Mucosa of descending colon (tissue), 3 donors: Measurements from ENCODE around the gene PRDX4. TPM values are rescaled to one million over a fixed set of nuclear protein-coding genes. Genes with fewer than 3 reads are reported as not detected.
"Not testable (repeated sequence)": the region's sequence is repeated elsewhere in the genome, so short reads cannot be mapped to it uniquely, and the experiment has no call there.

Source experiments
- ATAC-seq: fragments of 200-7000 bp; cut with Tn5 transposase; one replicate; pipeline ENCODE4 v1.9.1; 2020; ENCODE audit warnings: mild to moderate bottlenecking, moderate library complexity
- DNase-seq, 3 donors: peaks; one replicate each; pipeline ENCODE4 v3.0.0-alpha.2; 2020
- H3K36me3 ChIP-seq: fragments of 200-600 bp; one replicate; pipeline ENCODE4 v1.8.0; 2021; ENCODE audit warnings: low read depth, mild to moderate bottlenecking
- H3K4me1 ChIP-seq: fragments of 200-600 bp; one replicate; pipeline ENCODE4 v1.8.0; 2021; ENCODE audit warnings: low read depth, mild to moderate bottlenecking
- H3K4me3 ChIP-seq: fragments of 200-600 bp; one replicate; pipeline ENCODE4 v1.8.0; 2021; ENCODE audit warnings: mild to moderate bottlenecking
- H3K9me3 ChIP-seq: fragments of 200-600 bp; one replicate; pipeline ENCODE4 v1.8.0; 2021; ENCODE audit warnings: mild to moderate bottlenecking
- intact Hi-C, 2 donors: fragments of 100-400 bp; cut with DNase I in 1 of 2; cut with micrococcal nuclease in 1 of 2; formaldehyde crosslinking; loops; one replicate each; pipeline versions ENCODE4 v1.11.0 to v1.11.1; 2022; cut with DNase I, micrococcal nuclease
- total RNA-seq, 3 donors: library from RNA; stranded (reverse); fragmentation: NEBNext Ultra II Directional in 2 of 3; extraction: Animal tissue kit (Norgen Biotek cat#: 25700) in 2 of 3; gene quantifications; one replicate each; pipeline versions ENCODE4 v1.2.1 to v1.2.4, GENCODE V29; 2021 to 2023
- TF ChIP-seq, protein P1 (sequence below): fragments of 200-600 bp; IDR thresholded peaks from one replicate; pipeline ENCODE4 v1.8.0; 2022; ENCODE audit warnings: antibody characterized with exemption, mild to moderate bottlenecking
- donor health status: DM: no; HTN: no; CAD: no; lungs with moderate emphysema.
- donor health status: DM: no; HTN: no; CAD: no.
- donor health status: DM: no; HTN: yes; CAD: no.

The PRDX4 gene
- total RNA-seq, 3 donors from 2014 or later = 23.4 to 58.5 (median 33.2) TPM

DNA sequence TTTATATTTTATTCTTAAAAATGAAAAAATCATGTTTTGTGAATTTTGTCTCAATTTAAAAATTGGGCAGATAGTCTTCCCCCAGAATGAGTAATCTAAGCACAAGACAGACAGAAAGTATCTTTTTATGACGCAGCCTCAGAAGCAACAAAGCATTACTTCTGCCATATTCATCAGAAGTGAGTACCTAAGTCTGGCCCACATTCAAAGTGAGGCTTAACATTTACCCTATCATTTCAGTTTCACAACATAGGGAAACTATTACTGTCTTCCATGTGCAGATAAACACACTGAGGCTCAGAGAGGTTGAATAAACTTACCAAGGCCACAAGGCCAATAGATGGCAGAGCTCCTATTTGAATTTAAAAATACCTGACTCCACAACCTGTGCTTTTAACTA, 4.4 kb upstream of the PRDX4 start:
- no peak for ATAC-seq
- H3K9me3 ChIP-seq = no peaks in the 10 kb centered on the region
- DNase-seq = no peak
- intact Hi-C loops = no loop called here
- no peaks in the 10 kb centered on the region for H3K4me1 ChIP-seq
- TF ChIP-seq, protein P1, sequence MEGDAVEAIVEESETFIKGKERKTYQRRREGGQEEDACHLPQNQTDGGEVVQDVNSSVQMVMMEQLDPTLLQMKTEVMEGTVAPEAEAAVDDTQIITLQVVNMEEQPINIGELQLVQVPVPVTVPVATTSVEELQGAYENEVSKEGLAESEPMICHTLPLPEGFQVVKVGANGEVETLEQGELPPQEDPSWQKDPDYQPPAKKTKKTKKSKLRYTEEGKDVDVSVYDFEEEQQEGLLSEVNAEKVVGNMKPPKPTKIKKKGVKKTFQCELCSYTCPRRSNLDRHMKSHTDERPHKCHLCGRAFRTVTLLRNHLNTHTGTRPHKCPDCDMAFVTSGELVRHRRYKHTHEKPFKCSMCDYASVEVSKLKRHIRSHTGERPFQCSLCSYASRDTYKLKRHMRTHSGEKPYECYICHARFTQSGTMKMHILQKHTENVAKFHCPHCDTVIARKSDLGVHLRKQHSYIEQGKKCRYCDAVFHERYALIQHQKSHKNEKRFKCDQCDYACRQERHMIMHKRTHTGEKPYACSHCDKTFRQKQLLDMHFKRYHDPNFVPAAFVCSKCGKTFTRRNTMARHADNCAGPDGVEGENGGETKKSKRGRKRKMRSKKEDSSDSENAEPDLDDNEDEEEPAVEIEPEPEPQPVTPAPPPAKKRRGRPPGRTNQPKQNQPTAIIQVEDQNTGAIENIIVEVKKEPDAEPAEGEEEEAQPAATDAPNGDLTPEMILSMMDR = no peak
- no peaks in the 10 kb centered on the region for H3K36me3 ChIP-seq
- no peak overlapping the region for H3K4me3 ChIP-seq

DNA sequence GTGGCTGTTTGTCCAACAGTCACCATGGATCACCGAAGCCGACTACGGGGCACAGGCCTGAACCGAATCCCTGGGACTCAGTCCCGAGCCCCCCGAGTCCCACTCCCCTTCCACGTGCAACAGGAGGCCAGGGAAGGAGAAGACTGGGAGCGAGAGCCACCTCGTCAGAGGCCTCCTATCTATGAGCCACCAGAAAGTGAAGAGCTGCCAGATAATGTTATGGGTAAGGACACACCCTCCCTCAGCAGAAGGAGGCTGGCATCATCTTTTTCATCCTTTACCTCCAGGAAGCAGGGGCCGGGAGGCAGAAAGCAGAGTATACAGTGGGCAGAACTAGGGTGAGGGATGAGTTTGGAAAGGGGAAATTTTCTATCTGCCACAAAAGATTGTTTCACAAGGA, 2.8 kb upstream of the PRDX4 start:
- ATAC-seq = no peak
- H3K9me3 ChIP-seq = no peaks in the 10 kb centered on the region
- TF ChIP-seq, protein P1 = no peak
- H3K4me3 ChIP-seq = no peak overlapping the region
- H3K4me1 ChIP-seq = no peaks in the 10 kb centered on the region
- H3K36me3 ChIP-seq = no peaks in the 10 kb centered on the region
- intact Hi-C loops = no loop called here
- no peak for DNase-seq

DNA sequence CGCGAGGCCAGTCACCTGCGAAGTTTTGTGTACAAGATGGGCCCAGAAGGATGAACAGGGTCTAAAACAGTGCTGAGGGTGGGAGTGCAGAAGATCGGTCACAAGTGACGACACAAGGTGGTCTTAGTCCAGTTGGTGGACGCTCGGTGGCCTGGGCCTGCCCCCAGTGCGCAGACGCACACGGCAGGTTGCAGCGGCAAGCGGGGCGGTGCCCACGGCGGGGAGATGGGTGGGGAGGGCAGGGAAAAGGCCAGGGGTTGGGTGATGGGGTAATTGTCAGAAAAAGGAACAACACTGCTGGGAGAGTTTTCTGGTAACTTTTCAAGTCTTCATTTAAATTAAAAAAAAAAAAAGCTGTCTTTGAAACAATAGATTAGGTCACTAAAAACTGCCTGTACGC, 1.0 kb upstream of the PRDX4 start:
- intact Hi-C loops = no loop called here
- ATAC-seq = no peak

DNA sequence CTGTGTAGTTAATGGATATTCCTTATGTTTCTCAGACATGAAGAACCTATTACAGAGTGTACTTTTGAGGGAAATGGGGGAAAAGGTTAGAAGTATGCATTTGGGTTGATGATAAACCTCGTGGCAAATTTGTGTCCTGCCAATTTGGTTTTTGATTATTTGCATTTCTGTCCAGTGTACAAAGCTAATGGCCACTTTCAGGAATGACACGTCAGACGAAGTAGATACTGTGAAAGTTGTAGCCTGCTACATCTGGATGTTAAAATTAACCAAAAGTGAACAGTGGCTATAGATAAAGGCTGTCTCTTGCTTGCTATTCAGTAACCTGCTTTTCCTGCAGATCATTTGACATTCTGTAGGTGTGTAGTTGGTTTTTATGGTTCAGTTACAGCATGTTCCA, 1.0 kb downstream of the PRDX4 start:
- no peaks in the 10 kb centered on the region for H3K9me3 ChIP-seq
- no peak for ATAC-seq
- H3K4me1 ChIP-seq = no peaks in the 10 kb centered on the region
- no peaks in the 10 kb centered on the region for H3K36me3 ChIP-seq
- H3K4me3 ChIP-seq = no peak overlapping the region
- TF ChIP-seq, protein P1 = no peak
- intact Hi-C loops = no loop called here
- DNase-seq = no peak

More for the DNA sequence above, 1.0 kb upstream of the PRDX4 start:
- Histone ChIP-seq H3K9me3 (no peaks in the 10 kb centered on the region), H3K36me3 (no peaks in the 10 kb centered on the region), H3K4me1 (no peaks in the 10 kb centered on the region), H3K4me3 (no peak overlapping the region)
- peak in 2 of 3 donors; percentile 3 to 26 for DNase-seq
- TF ChIP-seq, protein P1 = no peak

DNA sequence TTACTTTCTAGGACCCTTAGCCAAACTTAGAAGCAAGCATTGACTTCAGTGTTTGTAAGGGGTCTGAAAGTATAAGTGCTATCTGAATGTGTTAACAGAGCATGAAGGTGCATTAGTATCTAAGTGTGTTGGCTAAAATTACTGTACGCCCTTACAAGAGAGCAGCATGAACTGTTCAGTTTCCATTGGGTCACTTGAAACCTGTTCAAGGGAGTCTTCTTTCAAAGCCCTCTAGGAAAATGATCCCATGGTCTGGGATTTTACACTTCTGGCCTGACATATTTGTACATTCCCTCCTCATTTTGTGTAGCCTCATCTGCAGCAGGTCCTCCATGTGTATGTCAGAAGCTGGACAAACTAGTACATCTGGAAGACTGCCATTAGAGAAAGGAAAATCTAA, 3.2 kb downstream of the PRDX4 start:
- intact Hi-C loops = no loop called here
- no peak for DNase-seq
- no peak for ATAC-seq
- TF ChIP-seq, protein P1 = no peak
- no peaks in the 10 kb centered on the region for H3K36me3 ChIP-seq
- H3K9me3 ChIP-seq = no peaks in the 10 kb centered on the region
- H3K4me3 ChIP-seq = no peak overlapping the region
- H3K4me1 ChIP-seq = no peaks in the 10 kb centered on the region

DNA sequence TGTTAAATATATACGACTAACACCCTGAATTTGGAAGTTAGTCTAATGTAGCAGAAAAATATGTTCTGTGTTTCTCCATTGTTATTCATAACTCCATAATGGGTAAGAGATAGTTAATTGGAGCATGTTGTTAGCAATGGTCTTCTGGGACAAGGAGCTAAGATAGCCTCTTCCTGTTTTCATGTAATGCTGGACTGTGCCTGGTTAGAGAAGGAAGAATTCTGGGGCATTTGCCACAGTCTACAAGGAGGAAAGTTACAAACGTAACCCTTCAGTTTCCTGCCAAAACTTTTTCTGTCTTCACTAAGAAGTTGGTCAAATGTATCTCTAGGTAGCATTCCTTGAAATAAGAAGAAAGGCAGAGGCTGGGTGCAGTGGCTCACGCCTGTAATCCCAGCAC, 5.8 kb downstream of the PRDX4 start:
- ATAC-seq (no peak), DNase-seq (no peak)
- intact Hi-C loops = no loop called here
- TF ChIP-seq, protein P1 = no peak
- Histone ChIP-seq H3K4me1 (no peaks in the 10 kb centered on the region), H3K36me3 (no peaks in the 10 kb centered on the region), H3K9me3 (no peaks in the 10 kb centered on the region), H3K4me3 (no peak overlapping the region)

DNA sequence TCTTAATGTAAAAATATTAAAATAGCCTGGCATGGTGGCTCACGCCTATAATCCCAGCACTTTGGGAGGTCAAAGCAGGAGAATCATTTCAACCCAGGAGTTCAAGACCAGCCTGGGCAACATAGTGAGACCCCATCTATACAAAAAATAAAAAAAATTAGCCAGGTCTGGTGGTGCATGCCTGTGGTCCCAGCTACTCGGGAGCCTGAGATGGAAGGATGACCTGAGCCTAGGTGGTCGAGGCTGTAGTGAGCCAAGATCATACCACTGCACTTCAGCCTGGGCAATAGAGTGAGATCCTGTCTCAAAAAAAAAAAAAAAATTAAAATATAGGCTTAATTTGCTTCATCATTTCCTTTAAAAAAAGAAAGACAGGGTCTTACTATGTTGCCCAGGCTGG, 9.2 kb downstream of the PRDX4 start:
- intact Hi-C loops, H3K36me3 ChIP-seq, H3K9me3 ChIP-seq, DNase-seq, H3K4me3 ChIP-seq, H3K4me1 ChIP-seq, ATAC-seq: not testable (repeated sequence)
